Measurements from ENCODE around the gene ZSWIM4. TPM values are rescaled to one million over a fixed set of nuclear protein-coding genes. Genes with fewer than 3 reads are reported as not detected.

Gene ZSWIM4
- total and polyA plus RNA-seq, 2 of the 13 experiments (the other 11 are each of a cell fraction or from before 2014, with no cell fraction given) = 0.33 to 0.86 TPM

- peak; percentile 71; the same call in 1 of the 2 replicates for TF ChIP-seq GPN1 (CRISPR knock-in tag; IDR thresholded peaks at IDR 0.05; ENCODE audit: borderline replicate concordance)
- TF ChIP-seq MXD1 (CRISPR knock-in tag; IDR thresholded peaks at IDR 0.05) = peak; percentile 51; the same call in 1 of the 2 replicates
- peak; percentile 50 for TF ChIP-seq NFYB (CRISPR knock-in tag; IDR thresholded peaks at IDR 0.05)
- no peak for TF ChIP-seq PCBP2 (optimal IDR thresholded peaks at IDR 0.05; ENCODE audit: low read depth, low read length, poor library complexity, severe bottlenecking)
- TF ChIP-seq ZNF124 (CRISPR knock-in tag; IDR thresholded peaks at IDR 0.05) = peak; percentile 92; the same call in 1 of the 2 replicates
- no peak for TF ChIP-seq ZNF367 (CRISPR knock-in tag; IDR thresholded peaks at IDR 0.05; ENCODE audit: borderline replicate concordance)
- TF ChIP-seq FOXP1 (IDR thresholded peaks at IDR 0.05) = no peak
- TF ChIP-seq FOXP1 (CRISPR knock-in tag; IDR thresholded peaks at IDR 0.05) = 0 out of 2 replicates have a peak, but pooled peaks have one; percentile 22
- no peak for TF ChIP-seq ARID2 (CRISPR knock-in tag; IDR thresholded peaks at IDR 0.05; ENCODE audit: borderline replicate concordance)
- TF ChIP-seq HOXA7 (CRISPR knock-in tag; IDR thresholded peaks at IDR 0.05) = no peak
- 0 out of 2 replicates have a peak, but pooled peaks have one; percentile 42 for TF ChIP-seq MNT (IDR thresholded peaks at IDR 0.05)
- TF ChIP-seq PHF21A (CRISPR knock-in tag; IDR thresholded peaks at IDR 0.05) = peak; percentile 74
- TF ChIP-seq SMAD9 (CRISPR knock-in tag; IDR thresholded peaks at IDR 0.05) = 0 out of 2 replicates have a peak, but pooled peaks have one; percentile 41
- TF ChIP-seq ATF3 (CRISPR knock-in tag; IDR thresholded peaks at IDR 0.05) = peak; percentile 44; the same call in 1 of the 2 replicates
- TF ChIP-seq ZBTB40 (IDR thresholded peaks at IDR 0.05) = peak; percentile 87
- peak; percentile 82 for TF ChIP-seq ZBTB40 (CRISPR knock-in tag; IDR thresholded peaks at IDR 0.05)
- no peak for TF ChIP-seq ZNF629 (CRISPR knock-in tag; conservative IDR thresholded peaks at IDR 0.05)
- TF ChIP-seq NFKB2 (CRISPR knock-in tag; IDR thresholded peaks at IDR 0.05; ENCODE audit: borderline replicate concordance) = peak; percentile 90; the same call in 1 of the 2 replicates
These were observed 20.7 kb upstream of the ZSWIM4 start, which contains the start of gene C19orf53 (continued) for GRCh38 chr19:13774217-13775191.
